A673 (cell line): ENCODE data around the gene LITAF. TPM values are rescaled to one million over a fixed set of nuclear protein-coding genes. Genes with fewer than 3 reads are reported as not detected.
"Not testable (repeated sequence)": the region's sequence is repeated elsewhere in the genome, so short reads cannot be mapped to it uniquely, and the experiment has no call there.

ENCODE experiments used
- BruUV-seq: library from RNA; stranded (reverse); fragments of 400-500 nt; replicated peaks from 2 replicates; lab custom pipeline; 2021; lab: Mats Ljungman, UMichigan
- CTCF ChIA-PET: fragments of 300-600 bp; sonication (Branson Sonifier 250); formaldehyde crosslinking; loops from one replicate; lab custom pipeline; 2022; ENCODE audit warnings: antibody characterized with exemption; lab: Charles Lee
- POLR2A ChIA-PET: fragments of 300-600 bp; sonication (Branson Sonifier 250); formaldehyde crosslinking; loops from one replicate; lab custom pipeline; 2022; ENCODE audit warnings: antibody characterized with exemption; ENCODE audit not compliant: low non-redundant PET; lab: Charles Lee
- DNase-seq: peaks from one replicate; pipeline ENCODE4 v3.0.0-alpha.2; 2015; ENCODE audit warnings: low spot score
- H3K27ac ChIP-seq: fragments of 200-600 bp; sonication (generic); 2 replicates; pipeline ENCODE4 v1.5.1; 2016; ENCODE audit warnings: mixed run types, low read depth, mild to moderate bottlenecking, mixed read lengths, antibody characterized with exemption, low read length; ENCODE audit not compliant: poor library complexity, severe bottlenecking
- H3K27me3 ChIP-seq: fragments of 200-600 bp; sonication (generic); replicated peaks from 2 replicates; pipeline ENCODE4 v1.6.1; 2017; ENCODE audit warnings: mixed run types, low read depth, mild to moderate bottlenecking, mixed read lengths, antibody characterized with exemption, low read length; ENCODE audit not compliant: insufficient read depth, poor library complexity
- H3K36me3 ChIP-seq: fragments of 200-600 bp; sonication (generic); 2 replicates; pipeline ENCODE4 v1.6.1; 2016; ENCODE audit warnings: mixed run types, mild to moderate bottlenecking, mixed read lengths, antibody characterized with exemption, low read length; ENCODE audit not compliant: insufficient read depth, poor library complexity, severe bottlenecking
- H3K4me1 ChIP-seq: fragments of 200-600 bp; sonication (generic); 2 replicates; pipeline ENCODE4 v1.6.1; 2017; ENCODE audit warnings: mixed run types, mild to moderate bottlenecking, mixed read lengths, antibody characterized with exemption, low read length; ENCODE audit not compliant: insufficient read depth, poor library complexity, severe bottlenecking
- H3K4me3 ChIP-seq: fragments of 200-600 bp; sonication (generic); 2 replicates; pipeline ENCODE4 v1.5.1; 2016; ENCODE audit warnings: low read depth, mixed run types, mild to moderate bottlenecking, mixed read lengths, low read length; ENCODE audit not compliant: poor library complexity, severe bottlenecking
- H3K9me3 ChIP-seq: fragments of 200-600 bp; sonication (generic); 2 replicates; pipeline ENCODE4 v1.6.1; 2016; ENCODE audit warnings: mixed run types, low read depth, mild to moderate bottlenecking, mixed read lengths, antibody characterized with exemption, low read length; ENCODE audit not compliant: poor library complexity, severe bottlenecking
- EZH2 ChIP-seq: fragments of 200-600 bp; sonication (generic); IDR thresholded peaks from 2 replicates; pipeline ENCODE4 v1.6.1; 2017; ENCODE audit warnings: borderline replicate concordance, low read depth, mild to moderate bottlenecking, mixed read lengths, antibody characterized with exemption, low read length; ENCODE audit not compliant: poor library complexity, severe bottlenecking
- intact Hi-C: fragments of 100-400 bp; cut with micrococcal nuclease; formaldehyde crosslinking; loops from one replicate; pipeline ENCODE4 v1.10.0; 2022; ENCODE audit not compliant: unreplicated experiment
- total RNA-seq: library from RNA; stranded (reverse); gene quantifications from 2 replicates; pipeline ENCODE4 v1.2.3, GENCODE V29; 2021
- TF ChIP-seq, protein P1 (sequence below): fragments of 300-800, 200-600 bp; sonication (generic); conservative IDR thresholded peaks from 2 replicates; pipeline ENCODE4 v1.5.1; 2017; ENCODE audit warnings: low read depth, mild to moderate bottlenecking, antibody characterized with exemption, low read length, moderate library complexity, mixed read lengths

Gene LITAF
- total RNA-seq, 1 experiment from 2014 or later: 6.9 TPM

DNA sequence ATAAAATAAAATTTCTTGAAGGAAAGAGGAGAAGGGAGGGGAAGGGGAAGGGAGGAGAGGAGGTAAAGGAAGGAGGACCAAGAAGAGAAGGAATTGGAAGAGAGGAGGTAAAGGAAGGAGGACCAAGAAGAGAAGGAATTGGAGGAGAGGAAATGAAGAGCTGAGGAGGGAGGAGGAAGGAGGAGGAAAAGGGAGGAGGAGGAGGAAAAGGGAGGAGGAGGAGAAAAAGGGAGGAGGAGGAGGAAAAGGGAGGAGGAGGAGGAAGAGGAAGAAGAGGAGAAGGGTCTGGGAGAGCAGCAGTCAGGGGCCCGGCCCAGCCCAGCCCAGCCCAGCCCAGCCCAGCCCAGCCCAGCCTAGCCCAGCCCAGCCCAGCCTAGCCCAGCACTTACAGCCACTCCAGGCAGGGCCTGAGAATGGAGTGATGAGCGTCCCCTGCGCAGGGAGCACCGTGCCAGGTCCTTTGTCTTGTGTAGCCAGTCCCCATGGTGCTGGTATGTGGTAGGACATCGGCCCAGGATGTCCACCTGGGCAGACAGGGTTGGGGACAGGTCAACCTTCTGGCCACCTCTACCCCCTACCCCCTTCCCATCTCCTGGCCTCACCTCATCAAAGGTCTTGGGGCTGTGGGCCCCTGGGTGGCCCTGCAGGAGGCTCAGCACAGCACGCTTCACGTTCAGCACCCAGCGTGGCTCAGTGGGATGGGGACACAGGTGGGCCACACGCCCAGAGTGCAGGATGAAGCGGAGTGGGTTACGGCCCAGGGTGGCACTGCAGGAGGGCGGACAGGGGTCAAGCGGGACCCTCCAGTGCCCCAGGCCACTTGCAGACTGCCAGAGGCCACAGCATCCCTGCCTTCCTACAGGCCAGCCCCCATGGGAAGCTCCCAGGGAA, 70.9 kb downstream of the LITAF start:
- intact Hi-C loops: no loop called here
- no peak for DNase-seq
- H3K27ac ChIP-seq: no peak overlapping the region
- no peaks in the 10 kb centered on the region for H3K4me1 ChIP-seq
- H3K36me3 ChIP-seq: no peaks in the 10 kb centered on the region
- ChIA-PET CTCF (interaction anchor here (0.6 kb wide), 1 partner anchor 563 kb away, joined by 3 read pairs; no protein-coding TSS in a partner anchor), POLR2A (no interaction called here)
- H3K4me3 ChIP-seq: no peak overlapping the region
- no peaks in the 10 kb centered on the region for H3K27me3 ChIP-seq
- no peak for TF ChIP-seq EZH2
- TF ChIP-seq, protein P1, sequence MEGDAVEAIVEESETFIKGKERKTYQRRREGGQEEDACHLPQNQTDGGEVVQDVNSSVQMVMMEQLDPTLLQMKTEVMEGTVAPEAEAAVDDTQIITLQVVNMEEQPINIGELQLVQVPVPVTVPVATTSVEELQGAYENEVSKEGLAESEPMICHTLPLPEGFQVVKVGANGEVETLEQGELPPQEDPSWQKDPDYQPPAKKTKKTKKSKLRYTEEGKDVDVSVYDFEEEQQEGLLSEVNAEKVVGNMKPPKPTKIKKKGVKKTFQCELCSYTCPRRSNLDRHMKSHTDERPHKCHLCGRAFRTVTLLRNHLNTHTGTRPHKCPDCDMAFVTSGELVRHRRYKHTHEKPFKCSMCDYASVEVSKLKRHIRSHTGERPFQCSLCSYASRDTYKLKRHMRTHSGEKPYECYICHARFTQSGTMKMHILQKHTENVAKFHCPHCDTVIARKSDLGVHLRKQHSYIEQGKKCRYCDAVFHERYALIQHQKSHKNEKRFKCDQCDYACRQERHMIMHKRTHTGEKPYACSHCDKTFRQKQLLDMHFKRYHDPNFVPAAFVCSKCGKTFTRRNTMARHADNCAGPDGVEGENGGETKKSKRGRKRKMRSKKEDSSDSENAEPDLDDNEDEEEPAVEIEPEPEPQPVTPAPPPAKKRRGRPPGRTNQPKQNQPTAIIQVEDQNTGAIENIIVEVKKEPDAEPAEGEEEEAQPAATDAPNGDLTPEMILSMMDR: no peak
- H3K9me3 ChIP-seq: no peaks in the 10 kb centered on the region
- no TSS peak for BruUV-seq

DNA sequence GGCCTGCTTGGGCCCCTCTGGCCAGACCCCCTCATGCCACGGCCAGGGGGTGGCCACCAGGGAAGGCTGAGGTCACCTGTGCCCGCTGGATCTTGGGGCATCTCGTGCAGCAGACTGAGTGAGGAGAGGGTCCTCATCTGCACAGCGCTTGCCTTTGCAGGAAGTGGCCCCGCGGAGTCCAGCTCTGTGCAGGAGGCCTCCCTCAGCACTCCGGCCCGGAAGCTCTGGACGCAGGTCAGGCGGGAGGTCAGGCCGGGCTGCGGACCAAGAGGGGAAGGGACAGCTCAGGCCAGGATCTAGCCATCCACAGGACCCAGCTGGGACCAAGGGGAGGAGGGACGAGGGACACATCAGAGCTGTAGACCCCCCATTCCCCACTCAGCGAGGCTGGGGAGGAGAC, 72.4 kb downstream of the LITAF start:
- no peaks in the 10 kb centered on the region for H3K4me1 ChIP-seq
- no peaks in the 10 kb centered on the region for H3K27me3 ChIP-seq
- CTCF ChIA-PET: no interaction called here
- no peak for DNase-seq
- no peak overlapping the region for H3K4me3 ChIP-seq
- POLR2A ChIA-PET: no interaction called here
- BruUV-seq: no TSS peak
- intact Hi-C loops: no loop called here
- TF ChIP-seq, protein P1: no peak
- no peak for TF ChIP-seq EZH2
- no peaks in the 10 kb centered on the region for H3K36me3 ChIP-seq
- no peak overlapping the region for H3K27ac ChIP-seq
- H3K9me3 ChIP-seq: no peaks in the 10 kb centered on the region

DNA sequence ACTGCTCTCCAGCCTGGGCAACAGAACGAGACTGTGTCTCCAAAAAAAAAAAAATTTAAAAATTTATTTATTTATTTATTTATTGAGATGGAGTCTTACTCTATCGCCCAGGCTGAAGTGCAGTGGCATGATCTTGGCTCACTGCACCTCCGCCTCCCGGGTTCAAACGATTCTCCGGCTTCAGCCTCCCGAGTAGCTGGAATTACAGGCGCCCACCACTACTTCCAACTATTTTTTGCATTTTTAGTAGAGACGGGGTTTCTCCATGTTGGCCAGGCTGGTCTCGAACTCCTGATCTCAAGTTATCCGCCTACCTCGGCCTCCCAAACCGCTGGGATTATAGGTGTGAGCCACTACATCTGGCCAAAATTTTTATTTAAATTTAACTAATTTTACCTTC, 73.4 kb downstream of the LITAF start:
- H3K9me3 ChIP-seq, H3K36me3 ChIP-seq, BruUV-seq, DNase-seq, H3K27ac ChIP-seq, intact Hi-C loops, H3K4me1 ChIP-seq, CTCF ChIA-PET, H3K4me3 ChIP-seq, H3K27me3 ChIP-seq, POLR2A ChIA-PET: not testable (repeated sequence)

DNA sequence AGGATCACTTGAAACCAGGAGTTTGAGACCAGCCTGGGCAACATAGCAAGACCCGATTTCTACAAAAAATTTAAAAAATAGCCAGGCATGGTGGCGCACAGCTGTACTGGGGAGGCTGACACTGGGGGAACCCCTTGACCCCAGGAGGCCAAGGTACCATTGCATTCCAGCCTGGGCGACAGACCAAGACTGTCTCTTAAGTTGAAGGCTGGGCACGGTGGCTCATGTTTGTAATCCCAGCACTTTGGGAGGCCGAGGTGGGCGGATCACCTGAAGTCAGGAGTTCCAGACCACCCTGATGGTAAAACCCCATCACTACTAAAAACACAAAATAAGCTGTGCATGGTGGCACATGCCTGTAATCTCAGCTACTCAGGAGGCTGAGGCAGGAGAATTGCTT, 74.9 kb downstream of the LITAF start:
- no peak overlapping the region for H3K27ac ChIP-seq

More for the DNA sequence above, 74.9 kb downstream of the LITAF start:
- POLR2A ChIA-PET: no interaction called here
- intact Hi-C loops: no loop called here
- CTCF ChIA-PET: no interaction called here
- DNase-seq: no peak
- no peaks in the 10 kb centered on the region for H3K9me3 ChIP-seq
- H3K27me3 ChIP-seq: no peaks in the 10 kb centered on the region
- TF ChIP-seq EZH2: no peak
- TF ChIP-seq, protein P1: no peak
- no TSS peak for BruUV-seq
- no peak overlapping the region for H3K4me3 ChIP-seq
- H3K4me1 ChIP-seq: no peaks in the 10 kb centered on the region
- no peaks in the 10 kb centered on the region for H3K36me3 ChIP-seq
